Stomach (tissue), 9 donors: Measurements from ENCODE around the gene CTIF. TPM values are rescaled to one million over a fixed set of nuclear protein-coding genes. Genes with fewer than 3 reads are reported as not detected.

ENCODE experiments used
- DNase-seq, 2 donors: peaks; one replicate each; pipeline versions ENCODE4 v3.0.0 to v3.0.0-alpha.2; 2013 to 2019
- H3K27ac ChIP-seq, 5 donors: fragments of 200-600 bp in 4 of 5; sonication (generic) in 4 of 5; one replicate each; pipeline ENCODE4 v1.5.1; 2013 to 2019; ENCODE audit warnings: mild to moderate bottlenecking in 1 of 5, moderate library complexity in 1 of 5
- H3K27me3 ChIP-seq, 3 donors: fragments of 200-600 bp; sonication (generic); one replicate each; pipeline ENCODE4 v1.5.1; 2017 to 2019; ENCODE audit warnings: mixed run types in 1 of 3
- H3K36me3 ChIP-seq, 4 donors: fragments of 200-600 bp; sonication (generic); 1 replicate in 3 of 4; 2 replicates in 1 of 4; pipeline ENCODE4 v1.5.1; 2016 to 2019
- H3K4me1 ChIP-seq, 4 donors: fragments of 200-600 bp; sonication (generic); one replicate each; pipeline ENCODE4 v1.5.1; 2016 to 2019
- H3K4me3 ChIP-seq, 4 donors: fragments of 200-600 bp; sonication (generic) in 3 of 4; one replicate each; pipeline ENCODE4 v1.5.1; 2016 to 2019; ENCODE audit warnings: mild to moderate bottlenecking in 1 of 4
- H3K9me3 ChIP-seq, 4 donors: fragments of 200-600 bp; sonication (generic); one replicate each; pipeline ENCODE4 v1.5.1; 2016 to 2019
- EP300 ChIP-seq: sonication (generic); formaldehyde crosslinking; IDR thresholded peaks from one replicate; pipeline ENCODE4 v1.6.1; 2017; ENCODE audit warnings: antibody characterized with exemption
- POLR2A ChIP-seq, 4 donors: fragments of 450-650 bp; IDR thresholded peaks; one replicate each; pipeline ENCODE4 v1.6.1; 2016; ENCODE audit warnings: antibody characterized with exemption in 4 of 4, control low read depth in 2 of 4, mild to moderate bottlenecking in 1 of 4, moderate library complexity in 1 of 4
- POLR2AphosphoS5 ChIP-seq, 3 donors: sonication (generic); formaldehyde crosslinking; IDR thresholded peaks; one replicate each; pipeline ENCODE4 v1.6.1; 2016; ENCODE audit warnings: antibody characterized with exemption in 3 of 3
- WGBS, 5 donors: extraction: QIAGEN DNeasy Blood & Tissue Kit in 3 of 5; methylation state at CpG; one replicate each; pipeline versions ENCODE4 v1.1.5 to v1.1.7; 2013 to 2018; 5-methylcytosine and 5-hydroxymethylcytosine counted together
- intact Hi-C: fragments of 100-400 bp; cut with DNase I; formaldehyde crosslinking; loops from one replicate; pipeline ENCODE4 v1.15.1; 2023; ENCODE audit warnings: low total_unique reads
- polyA plus RNA-seq, 3 donors: library from polyadenylated mRNA; stranded (reverse); fragments of 200-250 nt; gene quantifications; one replicate each; pipeline ENCODE4 v1.2.3, GENCODE V29; 2013
- total RNA-seq, 5 donors: library from RNA; depleted of rRNA; stranded (reverse); fragments of >200 nt; gene quantifications; one replicate each; pipeline versions ENCODE4 v1.1.0 to v1.2.3, GENCODE V29; 2014 to 2016
- TF ChIP-seq, protein P1 (sequence below), 7 experiments: fragments of 450-650 bp in 4 of 7; fragments of 200-600 bp in 3 of 7; sonication (generic) in 3 of 7; IDR thresholded peaks; one replicate each; pipeline ENCODE4 v1.5.1; 2016 to 2019; ENCODE audit warnings: antibody characterized with exemption in 7 of 7, control low read depth in 2 of 7, mild to moderate bottlenecking in 1 of 7
- donor health status: healthy with polysubstance abuse.
- donor health status: Bipolar disorder and iron deficiency.
- donor health status: healthy.

The CTIF gene
- total and polyA plus RNA-seq, 8 donors, result 16.3 to 105 (median 30.3) TPM

DNA sequence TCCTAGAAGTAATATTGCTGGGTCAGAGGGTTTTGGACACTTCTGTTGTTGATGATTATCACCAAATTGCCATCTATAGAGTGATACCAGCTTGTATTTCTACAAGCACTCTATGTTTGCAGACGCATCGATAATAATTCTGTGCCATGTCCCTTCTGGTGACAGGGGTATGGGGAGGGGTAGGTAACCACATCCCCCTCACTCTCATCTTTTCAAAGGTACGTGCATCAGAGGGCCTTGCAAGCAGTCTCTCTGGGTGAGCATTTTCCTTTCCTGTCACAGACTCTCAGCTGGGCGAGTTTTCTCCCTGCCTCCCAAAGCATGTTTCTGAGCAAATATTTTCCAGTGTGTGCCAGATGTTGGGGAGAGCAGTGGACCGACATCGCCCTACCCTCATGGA, 314.0 kb downstream of the CTIF start:
- DNase-seq, result no peak
- 90 to 96% (median 93%) methylated on average over 6 of the region's 6 CpGs for WGBS, 5 donors
- H3K36me3 ChIP-seq, result peaks cover 0 to 9% (median 6%) of the 10 kb centered on the region in 4 donors

DNA sequence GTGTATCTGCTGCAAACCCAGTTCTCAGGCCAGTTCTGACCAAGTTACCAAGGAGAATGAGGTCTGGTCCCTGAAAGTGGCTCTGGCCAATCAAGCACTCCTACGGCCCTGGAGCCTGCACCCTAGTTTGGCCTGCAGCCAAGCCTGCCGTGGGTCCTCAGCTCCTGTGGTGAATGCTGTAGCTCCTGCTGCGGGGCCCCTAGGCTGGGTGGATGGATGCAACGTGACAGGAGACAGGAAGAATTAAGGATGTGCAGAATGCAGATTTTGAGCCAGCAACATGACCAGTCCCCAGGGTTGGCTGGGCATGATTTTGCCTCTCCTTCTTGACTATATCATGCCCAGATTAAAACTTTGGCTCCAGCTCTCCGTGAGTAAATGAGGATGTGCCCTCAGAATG, 314.8 kb downstream of the CTIF start:
- no peak overlapping the region for H3K4me3 ChIP-seq
- no peaks in the 10 kb centered on the region for H3K9me3 ChIP-seq
- WGBS, 5 donors, result 61 to 74% (median 66%) methylated on average over 4 to 5 of the region's 5 CpGs
- DNase-seq, result no peak
- TF ChIP-seq POLR2AphosphoS5 (IDR thresholded peaks at IDR 0.05), result no peak
- TF ChIP-seq POLR2A (IDR thresholded peaks at IDR 0.05), result no peak
- TF ChIP-seq, protein P1, sequence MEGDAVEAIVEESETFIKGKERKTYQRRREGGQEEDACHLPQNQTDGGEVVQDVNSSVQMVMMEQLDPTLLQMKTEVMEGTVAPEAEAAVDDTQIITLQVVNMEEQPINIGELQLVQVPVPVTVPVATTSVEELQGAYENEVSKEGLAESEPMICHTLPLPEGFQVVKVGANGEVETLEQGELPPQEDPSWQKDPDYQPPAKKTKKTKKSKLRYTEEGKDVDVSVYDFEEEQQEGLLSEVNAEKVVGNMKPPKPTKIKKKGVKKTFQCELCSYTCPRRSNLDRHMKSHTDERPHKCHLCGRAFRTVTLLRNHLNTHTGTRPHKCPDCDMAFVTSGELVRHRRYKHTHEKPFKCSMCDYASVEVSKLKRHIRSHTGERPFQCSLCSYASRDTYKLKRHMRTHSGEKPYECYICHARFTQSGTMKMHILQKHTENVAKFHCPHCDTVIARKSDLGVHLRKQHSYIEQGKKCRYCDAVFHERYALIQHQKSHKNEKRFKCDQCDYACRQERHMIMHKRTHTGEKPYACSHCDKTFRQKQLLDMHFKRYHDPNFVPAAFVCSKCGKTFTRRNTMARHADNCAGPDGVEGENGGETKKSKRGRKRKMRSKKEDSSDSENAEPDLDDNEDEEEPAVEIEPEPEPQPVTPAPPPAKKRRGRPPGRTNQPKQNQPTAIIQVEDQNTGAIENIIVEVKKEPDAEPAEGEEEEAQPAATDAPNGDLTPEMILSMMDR (IDR thresholded peaks at IDR 0.05), result no peak
- no peak for TF ChIP-seq EP300
- intact Hi-C loops, result no loop called here
- H3K36me3 ChIP-seq, result peaks cover 0 to 8% (median 7%) of the 10 kb centered on the region in 4 donors
- H3K27ac ChIP-seq, result no peak overlapping the region
- no peaks in the 10 kb centered on the region for H3K27me3 ChIP-seq
- peaks cover 11 to 23% (median 15%) of the 10 kb centered on the region in 4 donors for H3K4me1 ChIP-seq

More for the DNA sequence above, 314.0 kb downstream of the CTIF start:
- Histone ChIP-seq H3K9me3 (no peaks in the 10 kb centered on the region), H3K27ac (no peak overlapping the region), H3K27me3 (no peaks in the 10 kb centered on the region), H3K4me1 (peaks cover 11 to 29% (median 15%) of the 10 kb centered on the region in 4 donors), H3K4me3 (no peak overlapping the region)
- intact Hi-C loops, result no loop called here
- TF ChIP-seq POLR2AphosphoS5 (IDR thresholded peaks at IDR 0.05), result no peak

DNA sequence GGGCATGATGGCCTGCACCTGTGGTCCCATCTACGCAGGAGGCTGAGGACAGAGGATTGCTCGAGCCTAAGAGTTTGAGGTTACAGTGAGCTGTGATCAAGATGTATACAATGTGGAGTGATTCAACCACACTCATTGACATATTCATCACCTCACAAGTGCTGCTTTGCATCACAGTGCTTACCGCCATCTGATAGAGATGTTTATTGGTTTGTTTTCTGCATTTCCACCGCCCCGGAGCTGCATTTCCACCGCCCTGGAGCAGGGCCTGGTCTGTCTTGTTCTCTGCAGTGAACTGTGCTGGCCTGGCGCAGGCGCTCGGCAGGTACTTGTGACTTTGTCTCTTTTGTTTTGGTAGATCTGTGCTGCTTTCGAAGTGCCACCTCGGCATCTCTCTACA, 315.9 kb downstream of the CTIF start:
- Histone ChIP-seq H3K4me1 (peaks cover 11 to 23% (median 18%) of the 10 kb centered on the region in 4 donors), H3K4me3 (no peak overlapping the region), H3K9me3 (no peaks in the 10 kb centered on the region), H3K27me3 (no peaks in the 10 kb centered on the region), H3K27ac (no peak overlapping the region), H3K36me3 (peaks cover 0 to 12% (median 10%) of the 10 kb centered on the region in 4 donors)
- WGBS, 5 donors, result 80 to 96% (median 89%) methylated on average over 11 of the region's 11 CpGs
- TF ChIP-seq POLR2AphosphoS5 (IDR thresholded peaks at IDR 0.05), result no peak
- TF ChIP-seq EP300, result no peak
- no peak for TF ChIP-seq POLR2A (IDR thresholded peaks at IDR 0.05)
- TF ChIP-seq, protein P1 (IDR thresholded peaks at IDR 0.05), result no peak
- intact Hi-C loops, result no loop called here
- no peak for DNase-seq

DNA sequence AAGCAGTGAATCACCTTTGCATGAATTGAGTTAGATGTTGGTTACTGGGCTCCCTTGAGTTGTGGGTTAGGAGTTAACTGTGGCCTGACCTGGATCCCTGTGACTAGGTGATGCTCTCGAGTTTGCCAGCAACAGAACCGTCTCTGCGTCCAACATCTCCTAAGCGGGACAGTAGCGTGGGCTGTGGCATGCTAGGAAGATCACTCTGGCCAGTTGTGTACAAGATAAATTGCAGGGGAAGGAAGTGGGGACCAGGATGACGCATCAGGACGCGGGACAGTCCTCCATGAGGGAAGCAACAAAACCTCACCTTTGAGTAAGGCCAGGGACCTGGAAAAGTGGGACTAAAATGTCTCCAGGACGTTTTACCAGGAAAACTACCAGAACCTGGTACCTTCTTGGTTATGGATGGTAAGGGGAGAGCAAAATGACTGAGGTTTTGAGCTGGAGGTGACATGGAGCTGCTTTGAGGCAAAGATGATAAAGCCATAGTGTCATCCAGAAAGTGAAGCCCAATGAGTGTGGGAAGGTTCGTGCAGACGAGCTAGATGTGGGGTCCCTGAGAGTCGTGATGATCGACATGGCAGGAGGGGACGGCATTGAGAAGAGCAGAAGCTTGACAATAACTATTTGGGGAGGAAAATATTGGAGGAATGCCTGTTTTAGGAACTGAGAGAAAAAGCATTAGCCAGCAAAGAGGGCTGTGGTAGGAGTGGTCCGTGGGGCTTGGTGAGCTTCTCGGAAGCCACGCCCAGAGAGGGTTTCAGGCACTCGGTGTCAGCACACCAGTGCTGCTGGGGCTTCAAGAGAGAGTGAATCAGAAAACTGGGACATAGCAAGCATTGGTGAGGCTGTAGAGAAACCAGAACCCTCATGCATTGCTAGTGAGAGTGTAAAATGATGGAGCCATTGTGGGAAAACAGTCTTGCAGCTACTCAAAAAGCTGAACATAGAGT, 316.9 kb downstream of the CTIF start:
- intact Hi-C loops, result no loop called here
- WGBS, 5 donors, result 79 to 89% (median 85%) methylated on average over 18 of the region's 18 CpGs
- no peak for DNase-seq
- H3K36me3 ChIP-seq, result peaks cover 0 to 17% (median 12%) of the 10 kb centered on the region in 4 donors
- H3K4me1 ChIP-seq, result peaks cover 8 to 18% (median 13%) of the 10 kb centered on the region in 4 donors
- H3K9me3 ChIP-seq, result no peaks in the 10 kb centered on the region
- TF ChIP-seq POLR2A (IDR thresholded peaks at IDR 0.05) (no peak), EP300 (no peak), POLR2AphosphoS5 (IDR thresholded peaks at IDR 0.05) (no peak)
- TF ChIP-seq, protein P1 (IDR thresholded peaks at IDR 0.05), result no peak
- H3K27ac ChIP-seq, result no peak overlapping the region
- H3K4me3 ChIP-seq, result no peak overlapping the region
- no peaks in the 10 kb centered on the region for H3K27me3 ChIP-seq
